Stimulated activated memory B cell treated with anti-CD40 and anti-IgM and Interleukin-4, amounts not matched to agents 10 μg/mL and 1 μg/mL and 100 μg/mL, for 72 hours (primary cell): ENCODE measurements around the gene SCAMP5.

Experiments
- ATAC-seq: fragments of 150-1000 bp; cut with Tn5 transposase; 2 replicates; pipeline ENCODE4 v1.10.0; 2021
- H3K27ac Mint-ChIP-seq: one replicate; pipeline ENCODE4 v1.8.0; 2022; ENCODE audit warnings: mild to moderate bottlenecking, mixed read lengths
- H3K27me3 Mint-ChIP-seq: one replicate; pipeline ENCODE4 v1.8.0; 2022; ENCODE audit warnings: mixed read lengths
- H3K36me3 Mint-ChIP-seq: one replicate; pipeline ENCODE4 v1.8.0; 2022; ENCODE audit warnings: mixed read lengths
- H3K4me1 Mint-ChIP-seq: one replicate; pipeline ENCODE4 v1.8.0; 2022; ENCODE audit warnings: mixed read lengths
- H3K4me3 Mint-ChIP-seq: one replicate; pipeline ENCODE4 v1.8.0; 2022; ENCODE audit warnings: mild to moderate bottlenecking, moderate library complexity, mixed read lengths
- H3K9me3 Mint-ChIP-seq: one replicate; pipeline ENCODE4 v1.8.0; 2022; ENCODE audit warnings: mixed read lengths

Gene SCAMP5

GRCh38 chr15:74961616-74962015 is 33.7 kb upstream of the SCAMP5 start:
- H3K27me3 Mint-ChIP-seq, result peaks cover 63% of the 10 kb centered on the region
- no peaks in the 10 kb centered on the region for H3K9me3 Mint-ChIP-seq
- H3K4me1 Mint-ChIP-seq, result peaks cover 26% of the 10 kb centered on the region
- H3K27ac Mint-ChIP-seq, result no peak overlapping the region
- ATAC-seq, result no peak
- no peak overlapping the region for H3K4me3 Mint-ChIP-seq
- no peaks in the 10 kb centered on the region for H3K36me3 Mint-ChIP-seq

GRCh38 chr15:74962219-74962618 is 33.1 kb upstream of the SCAMP5 start:
- Mint-ChIP-seq H3K4me1 (peaks cover 26% of the 10 kb centered on the region), H3K36me3 (no peaks in the 10 kb centered on the region), H3K27me3 (peaks cover 60% of the 10 kb centered on the region), H3K9me3 (no peaks in the 10 kb centered on the region), H3K27ac (no peak overlapping the region), H3K4me3 (no peak overlapping the region)
- ATAC-seq, result no peak

- Mint-ChIP-seq H3K9me3 (no peaks in the 10 kb centered on the region), H3K4me1 (peaks cover 21% of the 10 kb centered on the region), H3K27me3 (peaks cover 55% of the 10 kb centered on the region), H3K4me3 (no peak overlapping the region), H3K36me3 (no peaks in the 10 kb centered on the region), H3K27ac (no peak overlapping the region)
- no peak for ATAC-seq
Observed at GRCh38 chr15:74962671-74963070, 32.7 kb upstream of the SCAMP5 start.

- Mint-ChIP-seq H3K27ac (no peak overlapping the region), H3K36me3 (no peaks in the 10 kb centered on the region), H3K4me1 (peaks cover 16% of the 10 kb centered on the region), H3K9me3 (no peaks in the 10 kb centered on the region), H3K27me3 (peaks cover 50% of the 10 kb centered on the region), H3K4me3 (no peak overlapping the region)
- ATAC-seq, result no peak
Observed at GRCh38 chr15:74963213-74963612, 32.1 kb upstream of the SCAMP5 start.

GRCh38 chr15:74964794-74965193 is 30.6 kb upstream of the SCAMP5 start:
- H3K4me1 Mint-ChIP-seq, result no peaks in the 10 kb centered on the region
- no peaks in the 10 kb centered on the region for H3K36me3 Mint-ChIP-seq
- no peak overlapping the region for H3K4me3 Mint-ChIP-seq
- no peak overlapping the region for H3K27ac Mint-ChIP-seq
- H3K9me3 Mint-ChIP-seq, result no peaks in the 10 kb centered on the region
- ATAC-seq, result no peak
- peaks cover 34% of the 10 kb centered on the region for H3K27me3 Mint-ChIP-seq

GRCh38 chr15:74967670-74968069 is 27.7 kb upstream of the SCAMP5 start:
- Mint-ChIP-seq H3K4me1 (no peaks in the 10 kb centered on the region), H3K36me3 (no peaks in the 10 kb centered on the region), H3K4me3 (no peak overlapping the region), H3K27ac (no peak overlapping the region), H3K27me3 (peaks cover 11% of the 10 kb centered on the region), H3K9me3 (no peaks in the 10 kb centered on the region)
- no peak for ATAC-seq

GRCh38 chr15:74976159-74976558 is 19.2 kb upstream of the SCAMP5 start:
- Mint-ChIP-seq H3K4me1 (no peaks in the 10 kb centered on the region), H3K4me3 (no peak overlapping the region), H3K27ac (no peak overlapping the region), H3K9me3 (no peaks in the 10 kb centered on the region), H3K36me3 (no peaks in the 10 kb centered on the region), H3K27me3 (peaks cover 42% of the 10 kb centered on the region)
- no peak for ATAC-seq

- no peaks in the 10 kb centered on the region for H3K9me3 Mint-ChIP-seq
- H3K4me3 Mint-ChIP-seq, result no peak overlapping the region
- H3K27ac Mint-ChIP-seq, result no peak overlapping the region
- no peaks in the 10 kb centered on the region for H3K36me3 Mint-ChIP-seq
- H3K4me1 Mint-ChIP-seq, result no peaks in the 10 kb centered on the region
- peaks cover 42% of the 10 kb centered on the region for H3K27me3 Mint-ChIP-seq
- no peak for ATAC-seq
Observed at GRCh38 chr15:74977599-74977998, 17.8 kb upstream of the SCAMP5 start.

- H3K9me3 Mint-ChIP-seq, result no peaks in the 10 kb centered on the region
- no peak overlapping the region for H3K4me3 Mint-ChIP-seq
- no peaks in the 10 kb centered on the region for H3K36me3 Mint-ChIP-seq
- peaks cover 38% of the 10 kb centered on the region for H3K27me3 Mint-ChIP-seq
- H3K27ac Mint-ChIP-seq, result no peak overlapping the region
- ATAC-seq, result no peak
- no peaks in the 10 kb centered on the region for H3K4me1 Mint-ChIP-seq
Observed at GRCh38 chr15:74978077-74978476, 17.3 kb upstream of the SCAMP5 start.

- no peaks in the 10 kb centered on the region for H3K9me3 Mint-ChIP-seq
- no peak overlapping the region for H3K27ac Mint-ChIP-seq
- H3K36me3 Mint-ChIP-seq, result no peaks in the 10 kb centered on the region
- peaks cover 1% of the 10 kb centered on the region for H3K4me1 Mint-ChIP-seq
- H3K27me3 Mint-ChIP-seq, result peaks cover 38% of the 10 kb centered on the region
- no peak overlapping the region for H3K4me3 Mint-ChIP-seq
- ATAC-seq, result no peak
Observed at GRCh38 chr15:74978503-74978902, 16.9 kb upstream of the SCAMP5 start.

GRCh38 chr15:74982183-74982582 is 13.2 kb upstream of the SCAMP5 start:
- ATAC-seq, result no peak
- peaks cover 7% of the 10 kb centered on the region for H3K4me1 Mint-ChIP-seq
- no peak overlapping the region for H3K27ac Mint-ChIP-seq
- peaks cover 59% of the 10 kb centered on the region for H3K27me3 Mint-ChIP-seq
- H3K36me3 Mint-ChIP-seq, result no peaks in the 10 kb centered on the region
- no peaks in the 10 kb centered on the region for H3K9me3 Mint-ChIP-seq
- H3K4me3 Mint-ChIP-seq, result no peak overlapping the region

GRCh38 chr15:74983725-74984231 is 11.6 kb upstream of the SCAMP5 start:
- ATAC-seq, result peak; percentile 85
- H3K27ac Mint-ChIP-seq, result no peak overlapping the region
- no peaks in the 10 kb centered on the region for H3K36me3 Mint-ChIP-seq
- H3K4me1 Mint-ChIP-seq, result peaks cover 7% of the 10 kb centered on the region
- H3K4me3 Mint-ChIP-seq, result no peak overlapping the region
- H3K27me3 Mint-ChIP-seq, result peaks cover 55% of the 10 kb centered on the region
- no peaks in the 10 kb centered on the region for H3K9me3 Mint-ChIP-seq

GRCh38 chr15:74988007-74988800 is 7.2 kb upstream of the SCAMP5 start:
- Mint-ChIP-seq H3K9me3 (no peaks in the 10 kb centered on the region), H3K27ac (no peak overlapping the region), H3K27me3 (peaks cover 68% of the 10 kb centered on the region), H3K4me1 (peaks cover 13% of the 10 kb centered on the region), H3K36me3 (no peaks in the 10 kb centered on the region), H3K4me3 (no peak overlapping the region)
- ATAC-seq, result no peak

GRCh38 chr15:74989527-74989926 is 5.8 kb upstream of the SCAMP5 start:
- Mint-ChIP-seq H3K9me3 (no peaks in the 10 kb centered on the region), H3K4me3 (no peak overlapping the region), H3K4me1 (peaks cover 6% of the 10 kb centered on the region), H3K36me3 (no peaks in the 10 kb centered on the region), H3K27ac (no peak overlapping the region), H3K27me3 (peaks cover 66% of the 10 kb centered on the region)
- ATAC-seq, result no peak

- Mint-ChIP-seq H3K4me3 (no peak overlapping the region), H3K9me3 (peaks cover 3% of the 10 kb centered on the region), H3K4me1 (peaks cover 27% of the 10 kb centered on the region), H3K36me3 (no peaks in the 10 kb centered on the region), H3K27ac (no peak overlapping the region), H3K27me3 (peaks cover 69% of the 10 kb centered on the region)
- no peak for ATAC-seq
Observed at GRCh38 chr15:74992619-74993018, 2.7 kb upstream of the SCAMP5 start.

GRCh38 chr15:74994236-74994635 is 1.1 kb upstream of the SCAMP5 start:
- Mint-ChIP-seq H3K27me3 (peaks cover 78% of the 10 kb centered on the region), H3K4me1 (peaks cover 28% of the 10 kb centered on the region), H3K4me3 (no peak overlapping the region), H3K9me3 (peaks cover 3% of the 10 kb centered on the region), H3K36me3 (no peaks in the 10 kb centered on the region), H3K27ac (no peak overlapping the region)
- ATAC-seq, result no peak
